Measurements from ENCODE around the gene SLITRK1.

The SLITRK1 gene

DNA sequence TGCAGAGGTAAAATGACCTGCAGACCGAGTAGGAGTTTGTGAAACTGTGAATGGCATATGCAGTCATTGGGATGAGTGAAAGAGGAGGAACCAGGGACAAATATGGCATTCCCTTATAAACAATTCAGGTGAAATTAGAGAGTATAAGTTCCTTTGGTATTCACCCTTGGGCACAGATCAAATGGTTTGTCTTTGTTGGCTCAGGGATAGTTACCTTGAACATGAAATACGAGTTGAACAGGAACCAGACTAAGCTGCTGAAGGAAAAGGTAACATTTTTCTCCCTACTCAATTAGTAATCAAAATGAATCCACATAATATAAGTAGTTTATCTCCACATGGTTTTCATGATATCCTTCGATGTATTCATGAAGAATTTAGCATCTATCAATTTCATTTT is 50.5 kb downstream of the SLITRK1 start:
- TF ChIP-seq, protein P1, sequence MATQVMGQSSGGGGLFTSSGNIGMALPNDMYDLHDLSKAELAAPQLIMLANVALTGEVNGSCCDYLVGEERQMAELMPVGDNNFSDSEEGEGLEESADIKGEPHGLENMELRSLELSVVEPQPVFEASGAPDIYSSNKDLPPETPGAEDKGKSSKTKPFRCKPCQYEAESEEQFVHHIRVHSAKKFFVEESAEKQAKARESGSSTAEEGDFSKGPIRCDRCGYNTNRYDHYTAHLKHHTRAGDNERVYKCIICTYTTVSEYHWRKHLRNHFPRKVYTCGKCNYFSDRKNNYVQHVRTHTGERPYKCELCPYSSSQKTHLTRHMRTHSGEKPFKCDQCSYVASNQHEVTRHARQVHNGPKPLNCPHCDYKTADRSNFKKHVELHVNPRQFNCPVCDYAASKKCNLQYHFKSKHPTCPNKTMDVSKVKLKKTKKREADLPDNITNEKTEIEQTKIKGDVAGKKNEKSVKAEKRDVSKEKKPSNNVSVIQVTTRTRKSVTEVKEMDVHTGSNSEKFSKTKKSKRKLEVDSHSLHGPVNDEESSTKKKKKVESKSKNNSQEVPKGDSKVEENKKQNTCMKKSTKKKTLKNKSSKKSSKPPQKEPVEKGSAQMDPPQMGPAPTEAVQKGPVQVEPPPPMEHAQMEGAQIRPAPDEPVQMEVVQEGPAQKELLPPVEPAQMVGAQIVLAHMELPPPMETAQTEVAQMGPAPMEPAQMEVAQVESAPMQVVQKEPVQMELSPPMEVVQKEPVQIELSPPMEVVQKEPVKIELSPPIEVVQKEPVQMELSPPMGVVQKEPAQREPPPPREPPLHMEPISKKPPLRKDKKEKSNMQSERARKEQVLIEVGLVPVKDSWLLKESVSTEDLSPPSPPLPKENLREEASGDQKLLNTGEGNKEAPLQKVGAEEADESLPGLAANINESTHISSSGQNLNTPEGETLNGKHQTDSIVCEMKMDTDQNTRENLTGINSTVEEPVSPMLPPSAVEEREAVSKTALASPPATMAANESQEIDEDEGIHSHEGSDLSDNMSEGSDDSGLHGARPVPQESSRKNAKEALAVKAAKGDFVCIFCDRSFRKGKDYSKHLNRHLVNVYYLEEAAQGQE (IDR thresholded peaks at IDR 0.05; ENCODE audit: insufficient read depth in 1 of 2, low read depth in 2 of 2, low read length in 2 of 2) = no peak
- TF ChIP-seq SIN3A (IDR thresholded peaks at IDR 0.05; ENCODE audit: borderline replicate concordance, insufficient read depth, low read length) (no peak), TAF1 (IDR thresholded peaks at IDR 0.05; ENCODE audit: borderline replicate concordance, insufficient read depth, low read length) (no peak), POLR2AphosphoS5 (IDR thresholded peaks at IDR 0.05; ENCODE audit: low read depth, low read length) (no peak), FOXP2 (optimal IDR thresholded peaks at IDR 0.05; ENCODE audit: borderline replicate concordance, extremely low read depth, extremely low read length, insufficient read depth) (no peak)

DNA sequence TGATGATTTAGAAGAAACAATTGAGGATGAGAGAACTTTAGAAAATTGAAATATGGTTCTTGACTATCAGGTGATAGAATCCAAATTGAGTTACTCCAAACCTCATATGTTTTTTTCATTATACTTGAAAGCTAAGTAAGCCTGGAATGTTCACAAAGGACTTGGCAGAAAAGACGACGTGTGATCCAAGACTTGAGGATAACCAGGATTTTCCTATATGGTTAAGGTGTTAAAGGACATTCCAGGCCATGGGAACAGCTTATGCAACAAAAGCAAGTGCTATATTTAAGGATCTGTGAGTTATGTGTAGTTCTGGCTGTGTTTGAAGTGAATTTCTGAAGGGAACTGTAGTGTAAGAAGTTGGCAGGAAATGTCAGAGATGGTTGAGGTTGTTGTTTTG is 52.5 kb downstream of the SLITRK1 start:
- TF ChIP-seq TAF1 (IDR thresholded peaks at IDR 0.05; ENCODE audit: borderline replicate concordance, insufficient read depth, low read length) (no peak), POLR2AphosphoS5 (IDR thresholded peaks at IDR 0.05; ENCODE audit: low read depth, low read length) (no peak), SIN3A (IDR thresholded peaks at IDR 0.05; ENCODE audit: borderline replicate concordance, insufficient read depth, low read length) (no peak), FOXP2 (optimal IDR thresholded peaks at IDR 0.05; ENCODE audit: borderline replicate concordance, extremely low read depth, extremely low read length, insufficient read depth) (no peak)
- TF ChIP-seq, protein P1 (IDR thresholded peaks at IDR 0.05; ENCODE audit: insufficient read depth in 1 of 2, low read depth in 2 of 2, low read length in 2 of 2) = no peak

DNA sequence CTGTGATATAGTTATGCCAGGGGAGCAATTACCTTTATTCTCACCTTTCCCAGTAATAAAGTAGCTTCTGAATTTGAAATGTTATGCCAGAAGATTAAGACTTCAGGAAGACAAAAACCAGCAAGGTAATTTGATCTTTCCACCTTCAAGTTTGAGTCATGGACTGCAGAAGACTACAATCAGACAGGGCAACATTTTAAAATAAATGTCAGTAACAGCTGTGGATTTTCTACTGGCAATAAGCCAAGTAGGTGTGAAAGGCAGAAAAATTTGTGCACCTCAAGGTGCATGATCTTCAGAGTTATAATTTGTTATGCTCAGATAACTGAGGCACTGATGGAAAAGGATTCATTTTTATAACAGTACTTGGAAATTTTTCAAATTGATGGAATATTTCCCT is 54.9 kb downstream of the SLITRK1 start:
- TF ChIP-seq TAF1 (IDR thresholded peaks at IDR 0.05; ENCODE audit: borderline replicate concordance, insufficient read depth, low read length) (no peak), SIN3A (IDR thresholded peaks at IDR 0.05; ENCODE audit: borderline replicate concordance, insufficient read depth, low read length) (no peak)

All from PFSK-1 (cell line).